ENCODE measurements around the gene ELOVL2. TPM values are rescaled to one million over a fixed set of nuclear protein-coding genes. Genes with fewer than 3 reads are reported as not detected.

The ELOVL2 gene
- polyA plus RNA-seq, 3 donors, result not detected

GRCh38 chr6:11058406-11058805 lies 14.3 kb upstream of the ELOVL2 start:
- Mint-ChIP-seq H3K27ac (no peak overlapping the region), H3K36me3 (no peaks in the 10 kb centered on the region), H3K4me3 (no peak overlapping the region), H3K27me3 (ENCODE audit: low read depth in 3 of 3) (peaks cover 2 to 9% (median 6%) of the 10 kb centered on the region in 3 donors), H3K4me1 (no peaks in the 10 kb centered on the region), H3K9me3 (peaks cover 0 to 3% (median 0%) of the 10 kb centered on the region in 7 donors)
- TF ChIP-seq, protein P1, sequence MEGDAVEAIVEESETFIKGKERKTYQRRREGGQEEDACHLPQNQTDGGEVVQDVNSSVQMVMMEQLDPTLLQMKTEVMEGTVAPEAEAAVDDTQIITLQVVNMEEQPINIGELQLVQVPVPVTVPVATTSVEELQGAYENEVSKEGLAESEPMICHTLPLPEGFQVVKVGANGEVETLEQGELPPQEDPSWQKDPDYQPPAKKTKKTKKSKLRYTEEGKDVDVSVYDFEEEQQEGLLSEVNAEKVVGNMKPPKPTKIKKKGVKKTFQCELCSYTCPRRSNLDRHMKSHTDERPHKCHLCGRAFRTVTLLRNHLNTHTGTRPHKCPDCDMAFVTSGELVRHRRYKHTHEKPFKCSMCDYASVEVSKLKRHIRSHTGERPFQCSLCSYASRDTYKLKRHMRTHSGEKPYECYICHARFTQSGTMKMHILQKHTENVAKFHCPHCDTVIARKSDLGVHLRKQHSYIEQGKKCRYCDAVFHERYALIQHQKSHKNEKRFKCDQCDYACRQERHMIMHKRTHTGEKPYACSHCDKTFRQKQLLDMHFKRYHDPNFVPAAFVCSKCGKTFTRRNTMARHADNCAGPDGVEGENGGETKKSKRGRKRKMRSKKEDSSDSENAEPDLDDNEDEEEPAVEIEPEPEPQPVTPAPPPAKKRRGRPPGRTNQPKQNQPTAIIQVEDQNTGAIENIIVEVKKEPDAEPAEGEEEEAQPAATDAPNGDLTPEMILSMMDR (IDR thresholded peaks at IDR 0.05), result no peak
- intact Hi-C loops (cut with micrococcal nuclease), result no loop called here
- Histone ChIP-seq H3K27me3 (ENCODE audit: control insufficient read depth in 2 of 2, insufficient read depth in 2 of 2, low read length in 2 of 2) (peaks cover 2 to 6% of the 10 kb centered on the region in 2 donors), H3K79me2 (ENCODE audit: insufficient read depth, low read length) (no peaks in the 10 kb centered on the region), H3K4me2 (replicated peaks; ENCODE audit: extremely low read depth, low read length, poor library complexity, severe bottlenecking) (no peak overlapping the region), H3K4me3 (replicated peaks in 1 of 3; ENCODE audit: low read depth in 2 of 3, low read length in 3 of 3) (no peak overlapping the region), H3K9ac (ENCODE audit: insufficient read depth, low read length, poor library complexity, severe bottlenecking) (no peak overlapping the region), H3K27ac (ENCODE audit: low read depth in 1 of 2, low read length in 2 of 2) (no peak overlapping the region), H2AFZ (ENCODE audit: insufficient read depth, low read depth, low read length, poor library complexity, severe bottlenecking) (no peak overlapping the region), H4K20me1 (ENCODE audit: insufficient read depth, low read length) (no peaks in the 10 kb centered on the region), H3K4me1 (ENCODE audit: control insufficient read depth in 1 of 2, insufficient read depth in 2 of 2, low read length in 2 of 2) (no peaks in the 10 kb centered on the region), H3K36me3 (replicated peaks in 1 of 2; ENCODE audit: control insufficient read depth in 1 of 2, insufficient read depth in 2 of 2, low read length in 2 of 2) (no peaks in the 10 kb centered on the region), H3K9me3 (replicated peaks in 1 of 2; ENCODE audit: control insufficient read depth in 1 of 2, insufficient read depth in 1 of 2, low read length in 2 of 2) (no peaks in the 10 kb centered on the region)
- no CpG with 5 or more reads among the region's 5 CpGs for WGBS (ENCODE audit: insufficient coverage)
- no peak for DNase-seq

GRCh38 chr6:11056871-11057270 lies 12.8 kb upstream of the ELOVL2 start:
- no peak overlapping the region for H3K4me2 ChIP-seq (replicated peaks; ENCODE audit: extremely low read depth, low read length, poor library complexity, severe bottlenecking)
- no CpG with 5 or more reads among the region's 1 CpG for WGBS (ENCODE audit: insufficient coverage)
- intact Hi-C loops (cut with micrococcal nuclease), result no loop called here
- H3K9me3 ChIP-seq (replicated peaks in 1 of 2; ENCODE audit: control insufficient read depth in 1 of 2, insufficient read depth in 1 of 2, low read length in 2 of 2), result no peaks in the 10 kb centered on the region
- no peaks in the 10 kb centered on the region for H3K79me2 ChIP-seq (ENCODE audit: insufficient read depth, low read length)
- TF ChIP-seq, protein P1 (IDR thresholded peaks at IDR 0.05), result no peak
- H3K4me1 ChIP-seq (ENCODE audit: control insufficient read depth in 1 of 2, insufficient read depth in 2 of 2, low read length in 2 of 2), result no peaks in the 10 kb centered on the region
- no peak overlapping the region for H3K4me3 ChIP-seq (replicated peaks in 1 of 3; ENCODE audit: low read depth in 2 of 3, low read length in 3 of 3)
- no peaks in the 10 kb centered on the region for H3K36me3 ChIP-seq (replicated peaks in 1 of 2; ENCODE audit: control insufficient read depth in 1 of 2, insufficient read depth in 2 of 2, low read length in 2 of 2)
- Mint-ChIP-seq H3K4me1 (no peaks in the 10 kb centered on the region), H3K27me3 (ENCODE audit: low read depth in 3 of 3) (peaks cover 2 to 10% (median 6%) of the 10 kb centered on the region in 3 donors), H3K9me3 (peaks cover 0 to 3% (median 0%) of the 10 kb centered on the region in 7 donors), H3K36me3 (no peaks in the 10 kb centered on the region), H3K27ac (no peak overlapping the region), H3K4me3 (no peak overlapping the region)
- no peak overlapping the region for H3K9ac ChIP-seq (ENCODE audit: insufficient read depth, low read length, poor library complexity, severe bottlenecking)
- H3K27me3 ChIP-seq (ENCODE audit: control insufficient read depth in 2 of 2, insufficient read depth in 2 of 2, low read length in 2 of 2), result peaks cover 2 to 4% of the 10 kb centered on the region in 2 donors
- H3K27ac ChIP-seq (ENCODE audit: low read depth in 1 of 2, low read length in 2 of 2), result no peak overlapping the region
- H4K20me1 ChIP-seq (ENCODE audit: insufficient read depth, low read length), result no peaks in the 10 kb centered on the region
- H2AFZ ChIP-seq (ENCODE audit: insufficient read depth, low read depth, low read length, poor library complexity, severe bottlenecking), result no peak overlapping the region
- DNase-seq, result no peak
